Small intestine (tissue), 7 donors: ENCODE data around the gene SORBS2. TPM values are rescaled to one million over a fixed set of nuclear protein-coding genes. Genes with fewer than 3 reads are reported as not detected.

Experiments
- DNase-seq, 2 donors: peaks; one replicate each; pipeline versions ENCODE4 v3.0.0 to v3.0.0-alpha.2; 2013
- FAIRE-seq: peaks from 2 replicates; lab custom pipeline; 2012; peaks lifted over from hg19 to GRCh38; lab: Jason Lieb, UNC
- H3K27ac ChIP-seq, 3 donors: one replicate each; pipeline ENCODE4 v1.5.1; 2013; ENCODE audit warnings: low read length in 2 of 3, mild to moderate bottlenecking in 2 of 3, control low read depth in 1 of 3, inconsistent platforms in 1 of 3, low read depth in 1 of 3, moderate library complexity in 1 of 3
- H3K27me3 ChIP-seq, 3 donors: one replicate each; pipeline ENCODE4 v1.6.1; 2013; ENCODE audit warnings: low read length in 3 of 3, inconsistent platforms in 1 of 3; ENCODE audit not compliant: control insufficient read depth in 3 of 3, insufficient read depth in 3 of 3
- H3K36me3 ChIP-seq, 3 donors: one replicate each; pipeline ENCODE4 v1.6.1; 2013; ENCODE audit warnings: low read length in 3 of 3, inconsistent platforms in 1 of 3, low read depth in 1 of 3, mild to moderate bottlenecking in 1 of 3, moderate library complexity in 1 of 3; ENCODE audit not compliant: control insufficient read depth in 3 of 3, insufficient read depth in 2 of 3
- H3K4me1 ChIP-seq, 3 donors: one replicate each; pipeline ENCODE4 v1.6.1; 2013; ENCODE audit warnings: low read length in 2 of 3, inconsistent platforms in 1 of 3, low read depth in 1 of 3, mild to moderate bottlenecking in 1 of 3, moderate library complexity in 1 of 3; ENCODE audit not compliant: control insufficient read depth in 3 of 3, insufficient read depth in 2 of 3
- H3K4me3 ChIP-seq, 3 donors: one replicate each; pipeline ENCODE4 v1.5.1; 2013; ENCODE audit warnings: low read length in 3 of 3, control low read depth in 1 of 3, inconsistent platforms in 1 of 3, low read depth in 1 of 3, mild to moderate bottlenecking in 1 of 3, moderate library complexity in 1 of 3
- H3K9me3 ChIP-seq, 2 donors: one replicate each; pipeline ENCODE4 v1.6.1; 2013; ENCODE audit warnings: low read depth in 1 of 2, low read length in 1 of 2; ENCODE audit not compliant: control insufficient read depth in 2 of 2, insufficient read depth in 1 of 2
- WGBS, 3 donors: extraction: QIAGEN DNeasy Blood & Tissue Kit; methylation state at CpG; one replicate each; pipeline ENCODE4 v1.1.7; 2013; 5-methylcytosine and 5-hydroxymethylcytosine counted together
- polyA plus RNA-seq, 4 donors: library from polyadenylated mRNA; stranded (reverse) in 3 of 4; unstranded in 1 of 4; fragments of 200-250 nt in 3 of 4; fragments of 120-200 nt in 1 of 4; gene quantifications; one replicate each; pipeline versions ENCODE4 v1.2.1 to v1.2.3, GENCODE V29; 2013
- donor health status: healthy with polysubstance abuse.
- donor health status: control.
- donor health status: control.
- donor health status: Bipolar disorder and iron deficiency.
- donor health status: healthy.

The SORBS2 gene
- polyA plus RNA-seq, 4 donors: 1.6 to 36.5 (median 16.1) TPM

- H3K27ac ChIP-seq: peak overlapping the region in 2 of 3 donors; percentile 8 to 79
- WGBS, 3 donors: 72 to 80% (median 75%) methylated on average over 8 of the region's 8 CpGs
- H3K27me3 ChIP-seq: no peaks in the 10 kb centered on the region
- no peak for FAIRE-seq
- H3K4me1 ChIP-seq: no peaks in the 10 kb centered on the region
- H3K36me3 ChIP-seq: no peaks in the 10 kb centered on the region
- no peak overlapping the region for H3K4me3 ChIP-seq
- peak in 1 of 2 donors; percentile 22 for DNase-seq
- peaks cover 0 to 3% of the 10 kb centered on the region in 2 donors for H3K9me3 ChIP-seq
Measured at GRCh38 chr4:185576962-185577950, 234.7 kb downstream of the SORBS2 start.

- H3K27me3 ChIP-seq: no peaks in the 10 kb centered on the region
- FAIRE-seq: no peak
- peak overlapping the region in 1 of 3 donors; percentile 60 for H3K27ac ChIP-seq
- peaks cover 0 to 3% of the 10 kb centered on the region in 2 donors for H3K9me3 ChIP-seq
- no peaks in the 10 kb centered on the region for H3K4me1 ChIP-seq
- WGBS, 3 donors: 66 to 83% (median 72%) methylated on average over 9 of the region's 9 CpGs
- no peak overlapping the region for H3K4me3 ChIP-seq
- H3K36me3 ChIP-seq: no peaks in the 10 kb centered on the region
- DNase-seq: no peak
Measured at GRCh38 chr4:185576314-185576961, 235.6 kb downstream of the SORBS2 start.

GRCh38 chr4:185573651-185574199, 238.3 kb downstream of the SORBS2 start:
- Histone ChIP-seq H3K4me1 (no peaks in the 10 kb centered on the region), H3K27me3 (no peaks in the 10 kb centered on the region), H3K4me3 (no peak overlapping the region), H3K36me3 (no peaks in the 10 kb centered on the region), H3K27ac (no peak overlapping the region), H3K9me3 (no peaks in the 10 kb centered on the region)
- no peak for DNase-seq
- 70 to 80% (median 70%) methylated on average over 10 of the region's 10 CpGs for WGBS, 3 donors
- FAIRE-seq: no peak

- no peaks in the 10 kb centered on the region for H3K36me3 ChIP-seq
- H3K27me3 ChIP-seq: no peaks in the 10 kb centered on the region
- H3K27ac ChIP-seq: no peak overlapping the region
- H3K4me1 ChIP-seq: peaks cover 0 to 24% (median 2%) of the 10 kb centered on the region in 3 donors
- DNase-seq: no peak
- no peaks in the 10 kb centered on the region for H3K9me3 ChIP-seq
- 71 to 85% (median 77%) methylated on average over 3 of the region's 3 CpGs for WGBS, 3 donors
- no peak for FAIRE-seq
- H3K4me3 ChIP-seq: no peak overlapping the region
Measured at GRCh38 chr4:185570727-185571126, 241.3 kb downstream of the SORBS2 start.

GRCh38 chr4:185567381-185568376, 244.3 kb downstream of the SORBS2 start:
- DNase-seq: peak; percentile 51 to 52
- H3K4me1 ChIP-seq: peaks cover 0 to 24% (median 2%) of the 10 kb centered on the region in 3 donors
- 53 to 64% (median 62%) methylated on average over 21 of the region's 21 CpGs for WGBS, 3 donors
- no peak for FAIRE-seq
- no peaks in the 10 kb centered on the region for H3K36me3 ChIP-seq
- peak overlapping the region in 2 of 3 donors; percentile 71 to 80 for H3K27ac ChIP-seq
- H3K4me3 ChIP-seq: no peak overlapping the region
- no peaks in the 10 kb centered on the region for H3K27me3 ChIP-seq
- no peaks in the 10 kb centered on the region for H3K9me3 ChIP-seq

GRCh38 chr4:185566972-185567371, 245.0 kb downstream of the SORBS2 start:
- no peak for FAIRE-seq
- WGBS, 3 donors: 57 to 65% (median 63%) methylated on average over 1 of the region's 1 CpG
- H3K4me3 ChIP-seq: no peak overlapping the region

GRCh38 chr4:185566425-185566824, 245.6 kb downstream of the SORBS2 start:
- H3K27ac ChIP-seq: peak overlapping the region in 2 of 3 donors; percentile 71 to 79
- H3K27me3 ChIP-seq: no peaks in the 10 kb centered on the region
- no peaks in the 10 kb centered on the region for H3K36me3 ChIP-seq
- FAIRE-seq (no peak), DNase-seq (peak in 1 of 2 donors; percentile 24)
- H3K9me3 ChIP-seq: no peaks in the 10 kb centered on the region
- WGBS, 3 donors: 36 to 69% (median 64%) methylated on average over 8 of the region's 8 CpGs
- H3K4me1 ChIP-seq: peaks cover 0 to 24% (median 2%) of the 10 kb centered on the region in 3 donors
- no peak overlapping the region for H3K4me3 ChIP-seq

More at GRCh38 chr4:185566972-185567371, 245.0 kb downstream of the SORBS2 start:
- no peaks in the 10 kb centered on the region for H3K36me3 ChIP-seq
- peaks cover 0 to 24% (median 2%) of the 10 kb centered on the region in 3 donors for H3K4me1 ChIP-seq
- H3K27me3 ChIP-seq: no peaks in the 10 kb centered on the region
- no peaks in the 10 kb centered on the region for H3K9me3 ChIP-seq
- peak; percentile 14 to 66 for DNase-seq
- H3K27ac ChIP-seq: peak overlapping the region in 2 of 3 donors; percentile 71 to 79
